GM19397 (cell line): ENCODE measurements around the gene SLC12A3.

Source experiments
- ATAC-seq: cut with Tn5 transposase; IDR thresholded peaks from one replicate; pipeline ENCODE4 v1.9.1; 2021; ENCODE audit warnings: mild to moderate bottlenecking, moderate library complexity; ENCODE audit not compliant: unreplicated experiment

SLC12A3 gene

GRCh38 chr16:56864960-56865359, at the start of gene SLC12A3:
Gene SLC12A3 (plus strand): TSS chr16:56865207. CDS start chr16:56865236, 29 bp downstream.
- ATAC-seq, result no peak

GRCh38 chr16:56815721-56816120, 49.3 kb upstream of the SLC12A3 start:
- ATAC-seq, result no peak

- ATAC-seq, result no peak
Observed at GRCh38 chr16:56817056-56817455, 48.0 kb upstream of the SLC12A3 start.

- ATAC-seq, result no peak
Observed at GRCh38 chr16:56817938-56818337, 47.1 kb upstream of the SLC12A3 start.

GRCh38 chr16:56823081-56823733, 41.8 kb upstream of the SLC12A3 start:
- no peak for ATAC-seq

GRCh38 chr16:56824331-56824730, 40.7 kb upstream of the SLC12A3 start:
- no peak for ATAC-seq

GRCh38 chr16:56824804-56825203, 40.2 kb upstream of the SLC12A3 start:
- no peak for ATAC-seq

- ATAC-seq, result no peak
Observed at GRCh38 chr16:56825826-56826225, 39.2 kb upstream of the SLC12A3 start.

- ATAC-seq, result no peak
Observed at GRCh38 chr16:56828647-56829046, 36.4 kb upstream of the SLC12A3 start.

GRCh38 chr16:56830669-56831068, 34.3 kb upstream of the SLC12A3 start:
- no peak for ATAC-seq

GRCh38 chr16:56832768-56833167, 32.2 kb upstream of the SLC12A3 start:
- no peak for ATAC-seq

GRCh38 chr16:56833243-56833970, 31.6 kb upstream of the SLC12A3 start:
- ATAC-seq, result no peak

- ATAC-seq, result no peak
Observed at GRCh38 chr16:56835320-56835719, 29.7 kb upstream of the SLC12A3 start.

GRCh38 chr16:56836410-56837230, 28.4 kb upstream of the SLC12A3 start:
- ATAC-seq, result no peak

GRCh38 chr16:56838622-56839337, 26.2 kb upstream of the SLC12A3 start:
- no peak for ATAC-seq

GRCh38 chr16:56841233-56841632, 23.8 kb upstream of the SLC12A3 start:
- ATAC-seq, result no peak

- ATAC-seq, result no peak
Observed at GRCh38 chr16:56841659-56842058, 23.3 kb upstream of the SLC12A3 start.

- no peak for ATAC-seq
Observed at GRCh38 chr16:56842133-56842532, 22.9 kb upstream of the SLC12A3 start.

GRCh38 chr16:56844056-56844455, 21.0 kb upstream of the SLC12A3 start:
- ATAC-seq, result no peak

- ATAC-seq, result no peak
Observed at GRCh38 chr16:56847173-56847910, 17.7 kb upstream of the SLC12A3 start.
